C4-2B (cell line): Measurements from ENCODE around the gene RIBC1.
A peak's percentile ranks its signal among the peaks of the same experiment; 100 is the strongest.

Source experiments
- ZFX ChIP-seq: fragments of 450-650 bp; IDR thresholded peaks from 2 replicates; pipeline ENCODE4 v1.6.1; 2017
- TF ChIP-seq, protein P1 (sequence below): fragments of 450-650 bp; conservative IDR thresholded peaks from 2 replicates; pipeline ENCODE4 v1.5.1; 2017; ENCODE audit warnings: mild to moderate bottlenecking

DNA sequence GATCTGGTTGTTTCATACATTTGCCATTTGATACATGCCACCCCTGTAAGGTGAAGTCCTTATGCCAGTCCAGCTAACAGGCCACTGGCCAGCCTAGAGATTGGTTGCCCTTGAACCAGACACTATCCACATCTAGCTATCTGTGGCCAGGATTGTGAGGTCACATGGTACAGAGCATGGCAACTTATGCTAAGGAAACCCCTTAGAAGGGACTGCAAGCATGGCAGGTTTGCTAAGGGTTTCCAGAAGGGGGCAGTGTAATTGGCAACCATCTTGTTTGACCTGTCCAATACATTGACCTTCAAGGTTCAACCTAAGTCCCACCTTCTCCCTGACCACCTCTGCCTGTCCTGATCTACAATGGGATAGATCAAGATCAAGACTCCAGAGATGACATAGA lies 47.8 kb upstream of the RIBC1 start:
- TF ChIP-seq, protein P1, sequence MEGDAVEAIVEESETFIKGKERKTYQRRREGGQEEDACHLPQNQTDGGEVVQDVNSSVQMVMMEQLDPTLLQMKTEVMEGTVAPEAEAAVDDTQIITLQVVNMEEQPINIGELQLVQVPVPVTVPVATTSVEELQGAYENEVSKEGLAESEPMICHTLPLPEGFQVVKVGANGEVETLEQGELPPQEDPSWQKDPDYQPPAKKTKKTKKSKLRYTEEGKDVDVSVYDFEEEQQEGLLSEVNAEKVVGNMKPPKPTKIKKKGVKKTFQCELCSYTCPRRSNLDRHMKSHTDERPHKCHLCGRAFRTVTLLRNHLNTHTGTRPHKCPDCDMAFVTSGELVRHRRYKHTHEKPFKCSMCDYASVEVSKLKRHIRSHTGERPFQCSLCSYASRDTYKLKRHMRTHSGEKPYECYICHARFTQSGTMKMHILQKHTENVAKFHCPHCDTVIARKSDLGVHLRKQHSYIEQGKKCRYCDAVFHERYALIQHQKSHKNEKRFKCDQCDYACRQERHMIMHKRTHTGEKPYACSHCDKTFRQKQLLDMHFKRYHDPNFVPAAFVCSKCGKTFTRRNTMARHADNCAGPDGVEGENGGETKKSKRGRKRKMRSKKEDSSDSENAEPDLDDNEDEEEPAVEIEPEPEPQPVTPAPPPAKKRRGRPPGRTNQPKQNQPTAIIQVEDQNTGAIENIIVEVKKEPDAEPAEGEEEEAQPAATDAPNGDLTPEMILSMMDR, result peak; percentile 17
- no peak for TF ChIP-seq ZFX
